K562 (cell line): Measurements from ENCODE around the gene SEC23B. TPM values are rescaled to one million over a fixed set of nuclear protein-coding genes. Genes with fewer than 3 reads are reported as not detected.

Source experiments
- ATAC-seq: fragments of 200-7000 bp; cut with Tn5 transposase; 3 replicates; pipeline ENCODE4 v1.9.1; 2020; ENCODE audit warnings: moderate library complexity
- BruUV-seq: library from RNA; stranded (reverse); fragments of 400-500 nt; replicated peaks from 2 replicates; lab custom pipeline; 2021; lab: Mats Ljungman, UMichigan
- CTCF ChIA-PET: fragments of 300-600 bp; formaldehyde crosslinking; extraction: SDS; loops from one replicate; lab custom pipeline; 2021; ENCODE audit warnings: low intra/inter-chr PET ratio; lab: Yijun Ruan, JAX
- POLR2A ChIA-PET: fragments of 300-600, 350-650 bp; sonication (Branson Sonifier 250); formaldehyde crosslinking; extraction: SDS; loops from one replicate; lab custom pipeline; 2021; ENCODE audit warnings: antibody characterized with exemption, inconsistent platforms; lab: Yijun Ruan, JAX
- DNase-seq, 4 experiments: peaks; one replicate each; pipeline versions ENCODE4 v3.0.0 to v3.0.0-alpha.2; 2011 to 2018; ENCODE audit warnings: low spot score in 3 of 4, mixed read lengths in 3 of 4; ENCODE audit errors: extremely low read depth in 1 of 4
- FAIRE-seq: peaks from 2 replicates; lab custom pipeline; 2011; peaks lifted over from hg19 to GRCh38; lab: Jason Lieb, UNC
- H2AFZ ChIP-seq: 2 replicates; pipeline ENCODE4 v1.6.0; 2011; ENCODE audit warnings: low read depth, low read length, control low read depth, inconsistent platforms
- H3K27ac ChIP-seq: fragments of 200-600 bp; 3 replicates; pipeline ENCODE4 v1.8.0; 2011; ENCODE audit warnings: low read depth, mild to moderate bottlenecking, control low read depth, inconsistent platforms, low read length, moderate library complexity, mixed read lengths; ENCODE audit errors: extremely low read depth
- H3K27me3 ChIP-seq, 2 experiments: fragments of 300-600 bp in 1 of 2; 2 replicates in 1 of 2; 3 replicates in 1 of 2; pipeline versions ENCODE4 v1.6.0 to v1.8.0; 2011; ENCODE audit warnings: inconsistent platforms in 2 of 2, low read length in 2 of 2, mild to moderate bottlenecking in 1 of 2, mixed read lengths in 1 of 2, moderate library complexity in 1 of 2; ENCODE audit not compliant: control insufficient read depth in 2 of 2, insufficient read depth in 2 of 2
- H3K36me3 ChIP-seq: fragments of 300-600 bp; 3 replicates; pipeline ENCODE4 v1.8.0; 2011; ENCODE audit warnings: mild to moderate bottlenecking, low read length, inconsistent platforms; ENCODE audit not compliant: control insufficient read depth, insufficient read depth
- H3K4me1 ChIP-seq, 2 experiments: fragments of 200-600 bp in 1 of 2; replicated peaks in 1 of 2; 2 replicates in 1 of 2; 3 replicates in 1 of 2; pipeline versions ENCODE4 v1.5.1 to v1.8.0; 2011; ENCODE audit warnings: inconsistent platforms in 2 of 2, low read length in 2 of 2, mild to moderate bottlenecking in 1 of 2, mixed read lengths in 1 of 2, moderate library complexity in 1 of 2; ENCODE audit not compliant: control insufficient read depth in 2 of 2, insufficient read depth in 2 of 2
- H3K4me2 ChIP-seq: 2 replicates; pipeline ENCODE4 v1.6.1; 2011; ENCODE audit warnings: low read length, control low read depth, inconsistent platforms, mixed read lengths; ENCODE audit not compliant: insufficient read depth
- H3K4me3 ChIP-seq: fragments of 200-600 bp; sonication (generic), shearing (Covaris generic); 2 replicates; pipeline ENCODE4 v1.5.1; 2016; ENCODE audit warnings: control low read depth, inconsistent platforms
- H3K79me2 ChIP-seq: fragments of 200-600 bp; 3 replicates; pipeline ENCODE4 v1.8.0; 2011; ENCODE audit warnings: low read length, inconsistent platforms; ENCODE audit not compliant: control insufficient read depth, insufficient read depth
- H3K9ac ChIP-seq, 2 experiments: 2 replicates each; pipeline versions ENCODE4 v1.6.0 to v1.6.1; 2011; ENCODE audit warnings: low read depth in 2 of 2, low read length in 2 of 2, control low read depth in 1 of 2, inconsistent platforms in 1 of 2, mild to moderate bottlenecking in 1 of 2, mixed read lengths in 1 of 2; ENCODE audit not compliant: insufficient read depth in 1 of 2
- H3K9me1 ChIP-seq: one replicate; pipeline ENCODE4 v1.6.0; 2011; ENCODE audit warnings: inconsistent platforms, mild to moderate bottlenecking, low read length, moderate library complexity; ENCODE audit not compliant: control insufficient read depth, insufficient read depth
- H3K9me3 ChIP-seq: replicated peaks from 2 replicates; pipeline ENCODE4 v1.5.1; 2011; ENCODE audit warnings: low read depth, low read length, inconsistent platforms; ENCODE audit not compliant: control insufficient read depth, insufficient read depth
- H4K20me1 ChIP-seq: replicated peaks from 2 replicates; pipeline ENCODE4 v1.6.1; 2011; ENCODE audit warnings: low read length, inconsistent platforms, mixed read lengths; ENCODE audit not compliant: control insufficient read depth, insufficient read depth
- C11orf30 ChIP-seq: fragments of 450-650 bp; IDR thresholded peaks from 2 replicates; pipeline ENCODE4 v1.6.1; 2016; ENCODE audit warnings: low read depth, mild to moderate bottlenecking
- EHMT2 ChIP-seq: fragments of 450-650 bp; IDR thresholded peaks from 2 replicates; pipeline ENCODE4 v1.6.1; 2018; ENCODE audit warnings: antibody characterized with exemption
- RUNX1 ChIP-seq: sonication (generic); IDR thresholded peaks from 2 replicates; pipeline ENCODE4 v1.6.1; 2016; ENCODE audit warnings: antibody characterized with exemption, low read depth
- TOE1 ChIP-seq, 2 experiments: fragments of 450-650 bp in 1 of 2; sonication (generic) in 1 of 2; formaldehyde crosslinking in 1 of 2; IDR thresholded peaks; 2 replicates each; pipeline versions ENCODE4 v1.7.1 to v1.8.0; 2016 to 2022; ENCODE audit warnings: borderline replicate concordance in 2 of 2, mild to moderate bottlenecking in 2 of 2, antibody characterized with exemption in 1 of 2, inconsistent platforms in 1 of 2, low read depth in 1 of 2, missing genetic modification reagents in 1 of 2, moderate library complexity in 1 of 2
- ZNF316 ChIP-seq: fragments of 450-650 bp; IDR thresholded peaks from 2 replicates; pipeline ENCODE4 v1.6.1; 2016
- WGBS: fragments of 100-300 bp; shearing (Covaris generic); methylation state at CpG from one replicate; pipeline ENCODE4 v1.1.6; 2016; ENCODE audit warnings: low coverage, mixed read lengths; ENCODE audit not compliant: insufficient coverage; ENCODE audit errors: missing lambda C conversion rate; 5-methylcytosine and 5-hydroxymethylcytosine counted together
- in situ Hi-C: fragments of 300-500 bp; cut with MboI; formaldehyde crosslinking; loops from 4 replicates; pipeline ENCODE4 v1.15.0; 2018; ENCODE audit warnings: inconsistent platforms, mixed read lengths
- intact Hi-C: fragments of 100-400 bp; cut with micrococcal nuclease; formaldehyde crosslinking; loops from 2 replicates; pipeline ENCODE4 v1.14.2; 2022
- polyA plus RNA-seq, 8 experiments: library from polyadenylated mRNA; depleted of rRNA in 4 of 8; stranded (reverse) in 5 of 8; unstranded in 3 of 8; fragments of >200 nt; fragmentation: Nextera tagmentation in 2 of 8; fragmentation: Illumina TruSeq in 1 of 8; extraction: Ambion mirVana in 2 of 8; extraction: Trizol in 1 of 8; gene quantifications; 2 replicates each; pipeline versions ENCODE4 v1.2.1 to v1.2.3, GENCODE V29; 2011 to 2014; ENCODE audit warnings: inconsistent platforms in 1 of 8, missing spikeins in 1 of 8
- total RNA-seq, 7 experiments: library from RNA; depleted of rRNA in 6 of 7; stranded (reverse); fragments of >200 nt in 6 of 7; fragmentation: Illumina TruSeq in 2 of 7; extraction: Trizol in 2 of 7; gene quantifications; 2 replicates each; pipeline versions ENCODE4 v1.2.1 to v1.2.3, GENCODE V29; 2011 to 2021; ENCODE audit warnings: low replicate concordance in 1 of 7
- TF ChIP-seq, protein P1 (sequence below), 2 experiments: fragments of 450-650 bp in 1 of 2; sonication (generic) in 1 of 2; formaldehyde crosslinking in 1 of 2; IDR thresholded peaks; 2 replicates each; pipeline versions ENCODE4 v1.7.1 to v1.9.0; 2016 to 2022; ENCODE audit warnings: inconsistent platforms in 1 of 2, mild to moderate bottlenecking in 1 of 2, missing genetic modification reagents in 1 of 2

Gene SEC23B
- total and polyA plus RNA-seq, 9 of the 15 experiments (the other 6 are each of a cell fraction or from before 2014, with no cell fraction given) = 31.7 to 70.2 (median 38.5) TPM

DNA sequence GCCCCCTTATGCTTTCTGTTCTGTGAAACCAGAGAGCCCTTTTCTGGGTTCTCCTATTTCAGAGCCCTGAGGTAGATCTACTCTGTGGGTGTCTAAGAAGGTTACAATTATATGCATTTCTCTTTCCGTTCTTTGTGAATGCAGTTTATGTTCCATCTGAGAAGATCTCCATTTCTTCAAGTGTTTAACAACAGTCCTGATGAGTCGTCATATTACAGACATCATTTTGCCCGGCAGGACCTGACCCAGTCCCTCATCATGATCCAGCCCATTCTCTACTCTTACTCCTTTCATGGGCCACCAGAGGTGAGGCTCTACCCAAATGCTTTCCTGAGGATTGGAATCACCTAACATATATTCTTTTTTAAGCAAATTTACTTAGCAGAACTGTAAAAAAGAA, 40.7 kb downstream of the SEC23B start:
- ChIA-PET CTCF (no interaction called here), POLR2A (interaction anchor here (0.6 kb wide), 2 partner anchors 14 to 52 kb away, joined by 3 read pairs; partner anchors contain the start of gene RBBP9)
- intact Hi-C loops (no loop called here), in situ Hi-C loops (no loop called here)
- no peak for TF ChIP-seq RUNX1
- TF ChIP-seq C11orf30 = peak; percentile 14; the same call in 1 of the 2 replicates
- TF ChIP-seq ZNF316 = peak; percentile 21; the same call in 1 of the 2 replicates
- ATAC-seq (no peak), DNase-seq (no peak), FAIRE-seq (no peak)
- Histone ChIP-seq H3K36me3 (peaks cover 67% of the 10 kb centered on the region; the same call in 2 of the 3 replicates), H4K20me1 (no peaks in the 10 kb centered on the region), H3K9me1 (no peaks in the 10 kb centered on the region), H3K9ac (no peak overlapping the region), H3K4me3 (no peak overlapping the region), H3K79me2 (no peaks in the 10 kb centered on the region), H3K27ac (no peak overlapping the region), H3K4me1 (no peaks in the 10 kb centered on the region), H3K9me3 (no peaks in the 10 kb centered on the region), H3K4me2 (no peak overlapping the region), H3K27me3 (no peaks in the 10 kb centered on the region), H2AFZ (no peak overlapping the region)
- BruUV-seq = no TSS peak
- WGBS = 97% methylated on average over 2 of the region's 3 CpGs

DNA sequence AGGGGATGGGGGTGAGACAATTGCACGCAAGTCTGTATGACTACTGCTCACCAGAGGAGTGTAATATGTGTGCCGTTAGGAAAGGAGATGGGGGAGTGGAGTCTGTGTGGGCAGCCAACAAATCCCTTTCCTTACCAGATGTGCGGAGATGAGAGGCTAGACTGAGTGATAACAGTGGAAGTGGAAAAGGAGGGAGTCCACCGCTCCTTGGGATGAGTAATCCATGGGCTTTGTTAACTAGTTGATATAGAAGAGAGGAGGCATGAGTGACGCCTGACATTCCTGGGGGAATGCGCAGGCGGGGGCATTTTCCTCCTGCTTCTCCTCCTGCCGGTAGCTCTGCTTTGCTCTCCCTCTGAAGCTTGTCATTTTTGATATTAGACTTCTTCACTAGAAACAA, 46.0 kb downstream of the SEC23B start:
- no peaks in the 10 kb centered on the region for H3K4me1 ChIP-seq
- H3K4me3 ChIP-seq = no peak overlapping the region
- ChIA-PET POLR2A (no interaction called here), CTCF (no interaction called here)
- no peaks in the 10 kb centered on the region for H4K20me1 ChIP-seq
- no peak for DNase-seq
- no peak for FAIRE-seq
- no peaks in the 10 kb centered on the region for H3K9me1 ChIP-seq
- no peak overlapping the region for H3K4me2 ChIP-seq
- in situ Hi-C loops (no loop called here), intact Hi-C loops (no loop called here)
- BruUV-seq = no TSS peak
- H3K9me3 ChIP-seq = no peaks in the 10 kb centered on the region
- 93% methylated on average over 5 of the region's 8 CpGs for WGBS
- no peak for ATAC-seq
- H3K27me3 ChIP-seq = no peaks in the 10 kb centered on the region
- H3K36me3 ChIP-seq = peaks cover 53% of the 10 kb centered on the region
- H3K9ac ChIP-seq = no peak overlapping the region
- H3K27ac ChIP-seq = no peak overlapping the region
- H2AFZ ChIP-seq = no peak overlapping the region
- no peaks in the 10 kb centered on the region for H3K79me2 ChIP-seq
- no peak for TF ChIP-seq TOE1 (IDR thresholded peaks at IDR 0.05; ENCODE audit: borderline replicate concordance)
- no peak for TF ChIP-seq TOE1 (CRISPR knock-in tag; IDR thresholded peaks at IDR 0.05; ENCODE audit: borderline replicate concordance, low read depth)
- TF ChIP-seq, protein P1, sequence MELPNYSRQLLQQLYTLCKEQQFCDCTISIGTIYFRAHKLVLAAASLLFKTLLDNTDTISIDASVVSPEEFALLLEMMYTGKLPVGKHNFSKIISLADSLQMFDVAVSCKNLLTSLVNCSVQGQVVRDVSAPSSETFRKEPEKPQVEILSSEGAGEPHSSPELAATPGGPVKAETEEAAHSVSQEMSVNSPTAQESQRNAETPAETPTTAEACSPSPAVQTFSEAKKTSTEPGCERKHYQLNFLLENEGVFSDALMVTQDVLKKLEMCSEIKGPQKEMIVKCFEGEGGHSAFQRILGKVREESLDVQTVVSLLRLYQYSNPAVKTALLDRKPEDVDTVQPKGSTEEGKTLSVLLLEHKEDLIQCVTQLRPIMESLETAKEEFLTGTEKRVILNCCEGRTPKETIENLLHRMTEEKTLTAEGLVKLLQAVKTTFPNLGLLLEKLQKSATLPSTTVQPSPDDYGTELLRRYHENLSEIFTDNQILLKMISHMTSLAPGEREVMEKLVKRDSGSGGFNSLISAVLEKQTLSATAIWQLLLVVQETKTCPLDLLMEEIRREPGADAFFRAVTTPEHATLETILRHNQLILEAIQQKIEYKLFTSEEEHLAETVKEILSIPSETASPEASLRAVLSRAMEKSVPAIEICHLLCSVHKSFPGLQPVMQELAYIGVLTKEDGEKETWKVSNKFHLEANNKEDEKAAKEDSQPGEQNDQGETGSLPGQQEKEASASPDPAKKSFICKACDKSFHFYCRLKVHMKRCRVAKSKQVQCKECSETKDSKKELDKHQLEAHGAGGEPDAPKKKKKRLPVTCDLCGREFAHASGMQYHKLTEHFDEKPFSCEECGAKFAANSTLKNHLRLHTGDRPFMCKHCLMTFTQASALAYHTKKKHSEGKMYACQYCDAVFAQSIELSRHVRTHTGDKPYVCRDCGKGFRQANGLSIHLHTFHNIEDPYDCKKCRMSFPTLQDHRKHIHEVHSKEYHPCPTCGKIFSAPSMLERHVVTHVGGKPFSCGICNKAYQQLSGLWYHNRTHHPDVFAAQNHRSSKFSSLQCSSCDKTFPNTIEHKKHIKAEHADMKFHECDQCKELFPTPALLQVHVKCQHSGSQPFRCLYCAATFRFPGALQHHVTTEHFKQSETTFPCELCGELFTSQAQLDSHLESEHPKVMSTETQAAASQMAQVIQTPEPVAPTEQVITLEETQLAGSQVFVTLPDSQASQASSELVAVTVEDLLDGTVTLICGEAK (IDR thresholded peaks at IDR 0.05) = no peak
- TF ChIP-seq, protein P1 (CRISPR knock-in tag; IDR thresholded peaks at IDR 0.05) = no peak
- no peak for TF ChIP-seq EHMT2
